WTC11 (cell line): Measurements from ENCODE around the gene GOLPH3.

Source experiments
- AFF4 ChIP-seq: sonication (generic); formaldehyde crosslinking; IDR thresholded peaks from 2 replicates; pipeline ENCODE4 v1.8.1; 2023; ENCODE audit warnings: mild to moderate bottlenecking, missing genetic modification reagents, borderline replicate concordance
- E2F5 ChIP-seq: sonication (generic); formaldehyde crosslinking; IDR thresholded peaks from 2 replicates; pipeline ENCODE4 v1.8.1; 2022; ENCODE audit warnings: mild to moderate bottlenecking, moderate library complexity, missing genetic modification reagents
- FOXK1 ChIP-seq: sonication (generic); formaldehyde crosslinking; IDR thresholded peaks from 2 replicates; pipeline ENCODE4 v1.8.0; 2022; ENCODE audit warnings: mild to moderate bottlenecking, moderate library complexity, missing genetic modification reagents
- JUN ChIP-seq: sonication (generic); formaldehyde crosslinking; IDR thresholded peaks from 2 replicates; pipeline ENCODE4 v1.8.0; 2023; ENCODE audit warnings: mild to moderate bottlenecking, missing genetic modification reagents
- SOX15 ChIP-seq: fragments of 250-450 bp; sonication (Bioruptor Pico); IDR thresholded peaks from 2 replicates; pipeline ENCODE4 v1.9.0; 2021; ENCODE audit warnings: mild to moderate bottlenecking
- TF ChIP-seq, protein P1 (sequence below): fragments of 200-600 bp; IDR thresholded peaks from 2 replicates; pipeline ENCODE4 v1.8.0; 2022; ENCODE audit warnings: antibody characterized with exemption
- TF ChIP-seq, protein P2 (sequence below): sonication (generic); formaldehyde crosslinking; IDR thresholded peaks from 2 replicates; pipeline ENCODE4 v1.8.1; 2022; ENCODE audit warnings: missing genetic modification reagents, borderline replicate concordance
- TF ChIP-seq, protein P3 (sequence below): sonication (generic); formaldehyde crosslinking; IDR thresholded peaks from 2 replicates; pipeline ENCODE4 v1.8.1; 2022; ENCODE audit warnings: low read depth, mild to moderate bottlenecking, moderate library complexity, missing genetic modification reagents, borderline replicate concordance

DNA sequence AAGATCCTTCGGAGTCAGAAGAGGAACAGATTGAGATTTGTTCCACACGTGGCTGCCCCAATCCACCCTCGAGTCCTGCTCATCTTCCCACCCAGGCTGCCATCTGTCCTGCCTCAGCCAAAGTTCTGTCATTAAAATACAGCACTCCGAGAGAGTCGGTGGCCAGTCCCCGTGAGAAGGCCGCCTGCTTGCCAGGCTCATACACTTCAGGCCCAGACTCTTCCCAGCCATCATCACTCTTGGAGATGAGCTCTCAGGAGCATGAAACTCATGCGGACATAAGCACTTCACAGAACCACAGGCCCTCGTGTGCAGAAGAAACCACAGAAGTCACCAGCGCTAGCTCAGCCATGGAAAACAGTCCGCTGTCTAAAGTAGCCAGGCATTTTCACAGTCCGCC is 85.9 kb downstream of the GOLPH3 start:
- TF ChIP-seq, protein P1, sequence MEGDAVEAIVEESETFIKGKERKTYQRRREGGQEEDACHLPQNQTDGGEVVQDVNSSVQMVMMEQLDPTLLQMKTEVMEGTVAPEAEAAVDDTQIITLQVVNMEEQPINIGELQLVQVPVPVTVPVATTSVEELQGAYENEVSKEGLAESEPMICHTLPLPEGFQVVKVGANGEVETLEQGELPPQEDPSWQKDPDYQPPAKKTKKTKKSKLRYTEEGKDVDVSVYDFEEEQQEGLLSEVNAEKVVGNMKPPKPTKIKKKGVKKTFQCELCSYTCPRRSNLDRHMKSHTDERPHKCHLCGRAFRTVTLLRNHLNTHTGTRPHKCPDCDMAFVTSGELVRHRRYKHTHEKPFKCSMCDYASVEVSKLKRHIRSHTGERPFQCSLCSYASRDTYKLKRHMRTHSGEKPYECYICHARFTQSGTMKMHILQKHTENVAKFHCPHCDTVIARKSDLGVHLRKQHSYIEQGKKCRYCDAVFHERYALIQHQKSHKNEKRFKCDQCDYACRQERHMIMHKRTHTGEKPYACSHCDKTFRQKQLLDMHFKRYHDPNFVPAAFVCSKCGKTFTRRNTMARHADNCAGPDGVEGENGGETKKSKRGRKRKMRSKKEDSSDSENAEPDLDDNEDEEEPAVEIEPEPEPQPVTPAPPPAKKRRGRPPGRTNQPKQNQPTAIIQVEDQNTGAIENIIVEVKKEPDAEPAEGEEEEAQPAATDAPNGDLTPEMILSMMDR: no peak
- no peak for TF ChIP-seq FOXK1
- no peak for TF ChIP-seq E2F5 (CRISPR knock-in tag)
- no peak for TF ChIP-seq AFF4 (CRISPR knock-in tag)
- TF ChIP-seq, protein P2, sequence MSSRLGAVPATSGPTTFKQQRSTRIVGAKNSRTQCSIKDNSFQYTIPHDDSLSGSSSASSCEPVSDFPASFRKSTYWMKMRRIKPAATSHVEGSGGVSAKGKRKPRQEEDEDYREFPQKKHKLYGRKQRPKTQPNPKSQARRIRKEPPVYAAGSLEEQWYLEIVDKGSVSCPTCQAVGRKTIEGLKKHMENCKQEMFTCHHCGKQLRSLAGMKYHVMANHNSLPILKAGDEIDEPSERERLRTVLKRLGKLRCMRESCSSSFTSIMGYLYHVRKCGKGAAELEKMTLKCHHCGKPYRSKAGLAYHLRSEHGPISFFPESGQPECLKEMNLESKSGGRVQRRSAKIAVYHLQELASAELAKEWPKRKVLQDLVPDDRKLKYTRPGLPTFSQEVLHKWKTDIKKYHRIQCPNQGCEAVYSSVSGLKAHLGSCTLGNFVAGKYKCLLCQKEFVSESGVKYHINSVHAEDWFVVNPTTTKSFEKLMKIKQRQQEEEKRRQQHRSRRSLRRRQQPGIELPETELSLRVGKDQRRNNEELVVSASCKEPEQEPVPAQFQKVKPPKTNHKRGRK (CRISPR knock-in tag): no peak
- TF ChIP-seq SOX15: no peak
- TF ChIP-seq JUN: no peak
- TF ChIP-seq, protein P3, sequence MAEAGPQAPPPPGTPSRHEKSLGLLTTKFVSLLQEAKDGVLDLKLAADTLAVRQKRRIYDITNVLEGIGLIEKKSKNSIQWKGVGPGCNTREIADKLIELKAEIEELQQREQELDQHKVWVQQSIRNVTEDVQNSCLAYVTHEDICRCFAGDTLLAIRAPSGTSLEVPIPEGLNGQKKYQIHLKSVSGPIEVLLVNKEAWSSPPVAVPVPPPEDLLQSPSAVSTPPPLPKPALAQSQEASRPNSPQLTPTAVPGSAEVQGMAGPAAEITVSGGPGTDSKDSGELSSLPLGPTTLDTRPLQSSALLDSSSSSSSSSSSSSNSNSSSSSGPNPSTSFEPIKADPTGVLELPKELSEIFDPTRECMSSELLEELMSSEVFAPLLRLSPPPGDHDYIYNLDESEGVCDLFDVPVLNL (CRISPR knock-in tag): no peak
